Stimulated activated CD4-positive, alpha-beta T cell treated with anti-CD3 and anti-CD28 coated beads, Interleukin-15, amount 100 ng/mL, for 48 hours (primary cell): Measurements from ENCODE around the gene IKZF4.

ENCODE experiments used
- DNase-seq, 2 donors: peaks; one replicate each; pipeline ENCODE4 v3.0.0-alpha.2; 2020; ENCODE audit warnings: low read depth in 2 of 2

IKZF4 gene

GRCh38 chr12:56082967-56083366, 62.1 kb downstream of the IKZF4 start:
- DNase-seq = no peak

- no peak for DNase-seq
These were observed 64.2 kb downstream of the IKZF4 start for GRCh38 chr12:56084958-56085543.

- no peak for DNase-seq
These were observed 65.3 kb downstream of the IKZF4 start for GRCh38 chr12:56086096-56086495.

GRCh38 chr12:56086608-56087007, 65.8 kb downstream of the IKZF4 start:
- no peak for DNase-seq

- no peak for DNase-seq
These were observed 66.4 kb downstream of the IKZF4 start for GRCh38 chr12:56087220-56087619.
